Measurements from ENCODE around the gene NSMCE1.
A peak's percentile ranks its signal among the peaks of the same experiment; 100 is the strongest.
"Not testable (repeated sequence)": the region's sequence is repeated elsewhere in the genome, so short reads cannot be mapped to it uniquely, and the experiment has no call there.

The NSMCE1 gene

GRCh38 chr16:27304881-27305745 is 36.5 kb upstream of the NSMCE1 start:
- in situ Hi-C loops (cut with HindIII; ENCODE audit: low pct_ligation_motif_present, low pct_unique_long_range_greater_than_20kb, low sequenced_read_pairs), result no loop called here
- DNase-seq, result no peak

DNA sequence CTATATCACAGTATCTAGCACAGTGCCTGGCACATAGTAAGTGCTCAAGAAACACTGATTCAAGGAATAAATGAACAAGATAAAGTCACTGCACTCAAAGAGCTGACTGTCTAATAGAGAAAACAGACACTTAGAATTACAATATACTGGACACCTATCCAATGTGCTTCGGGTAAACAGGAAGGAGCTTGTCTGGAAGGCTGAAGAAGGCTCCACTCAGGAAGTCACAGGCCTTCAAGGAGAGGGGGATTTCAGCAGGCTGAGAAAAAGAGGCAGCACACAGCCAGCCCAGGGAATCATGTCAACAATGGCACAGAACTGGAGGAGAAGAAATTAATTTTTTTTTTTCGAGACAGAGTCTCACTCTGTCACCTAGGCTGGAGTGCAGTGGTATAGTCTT is 35.5 kb upstream of the NSMCE1 start:
- in situ Hi-C loops (cut with HindIII; ENCODE audit: low pct_ligation_motif_present, low pct_unique_long_range_greater_than_20kb, low sequenced_read_pairs), result no loop called here
- DNase-seq, result no peak

- no peak for DNase-seq
- in situ Hi-C loops (cut with HindIII; ENCODE audit: low pct_ligation_motif_present, low pct_unique_long_range_greater_than_20kb, low sequenced_read_pairs), result no loop called here
Observed at GRCh38 chr16:27303256-27304100, 34.9 kb upstream of the NSMCE1 start.

GRCh38 chr16:27302126-27302525 is 33.6 kb upstream of the NSMCE1 start:
- in situ Hi-C loops (cut with HindIII; ENCODE audit: low pct_ligation_motif_present, low pct_unique_long_range_greater_than_20kb, low sequenced_read_pairs), result no loop called here
- DNase-seq, result no peak

DNA sequence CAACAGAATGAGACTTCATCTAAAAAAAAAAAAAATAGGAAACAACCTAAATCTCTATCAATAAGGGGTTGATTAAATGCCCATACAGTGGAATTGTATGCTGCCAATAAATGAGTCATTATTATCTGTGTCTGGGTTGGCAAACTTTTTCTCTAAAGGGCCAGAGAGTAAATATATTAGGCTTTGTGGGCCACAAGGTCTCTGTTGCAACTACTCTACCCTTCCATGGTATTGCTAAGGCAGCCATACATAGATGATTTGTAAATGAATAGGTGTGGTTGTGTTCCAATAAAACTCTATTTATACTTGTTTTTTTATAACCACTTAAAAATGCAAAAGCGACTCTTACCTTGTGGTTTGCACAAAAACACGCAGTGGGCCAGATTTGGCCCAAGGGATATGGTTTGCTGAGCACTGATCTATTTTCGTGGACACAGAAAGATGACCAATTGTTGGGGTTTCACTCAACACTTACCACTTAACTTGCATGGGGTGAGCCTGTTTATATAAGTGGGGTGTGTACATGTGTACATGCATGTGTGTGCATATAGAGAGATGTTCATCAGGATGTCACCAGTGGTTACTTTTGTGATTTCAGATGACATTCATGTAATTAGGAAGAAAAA is 32.8 kb upstream of the NSMCE1 start:
- DNase-seq, result no peak
- in situ Hi-C loops (cut with HindIII; ENCODE audit: low pct_ligation_motif_present, low pct_unique_long_range_greater_than_20kb, low sequenced_read_pairs), result no loop called here

DNA sequence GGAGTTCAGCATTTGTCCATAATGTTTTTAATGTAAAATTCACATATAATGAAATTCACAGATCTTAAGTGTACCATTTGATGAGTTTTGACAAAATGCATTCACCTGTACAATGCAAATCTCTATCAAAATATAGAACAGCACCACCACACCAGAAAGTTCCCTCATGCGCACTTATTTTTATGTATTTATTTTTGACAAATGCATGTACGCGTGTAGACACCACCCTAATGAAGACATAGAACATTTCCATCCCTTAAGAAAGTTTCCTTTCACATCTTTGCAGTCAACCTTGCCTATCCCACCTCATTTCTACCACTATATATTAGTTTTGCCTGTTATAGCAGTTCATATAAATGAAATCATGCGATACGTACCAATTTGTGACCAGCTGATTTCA is 29.6 kb upstream of the NSMCE1 start:
- no peak for DNase-seq
- in situ Hi-C loops (cut with HindIII; ENCODE audit: low pct_ligation_motif_present, low pct_unique_long_range_greater_than_20kb, low sequenced_read_pairs), result no loop called here

GRCh38 chr16:27293343-27293742 is 24.8 kb upstream of the NSMCE1 start:
- no peak for DNase-seq
- in situ Hi-C loops (cut with HindIII; ENCODE audit: low pct_ligation_motif_present, low pct_unique_long_range_greater_than_20kb, low sequenced_read_pairs), result no loop called here

- in situ Hi-C loops (cut with HindIII; ENCODE audit: low pct_ligation_motif_present, low pct_unique_long_range_greater_than_20kb, low sequenced_read_pairs), result no loop called here
- DNase-seq, result no peak
Observed at GRCh38 chr16:27291722-27292240, 23.2 kb upstream of the NSMCE1 start.

- DNase-seq, result no peak
- in situ Hi-C loops (cut with HindIII; ENCODE audit: low pct_ligation_motif_present, low pct_unique_long_range_greater_than_20kb, low sequenced_read_pairs), result no loop called here
Observed at GRCh38 chr16:27291106-27291505, 22.5 kb upstream of the NSMCE1 start.

GRCh38 chr16:27290562-27290961 is 22.0 kb upstream of the NSMCE1 start:
- no peak for DNase-seq
- in situ Hi-C loops (cut with HindIII; ENCODE audit: low pct_ligation_motif_present, low pct_unique_long_range_greater_than_20kb, low sequenced_read_pairs), result no loop called here

- in situ Hi-C loops (cut with HindIII; ENCODE audit: low pct_ligation_motif_present, low pct_unique_long_range_greater_than_20kb, low sequenced_read_pairs), result no loop called here
- DNase-seq, result no peak
Observed at GRCh38 chr16:27289669-27290068, 21.1 kb upstream of the NSMCE1 start.

DNA sequence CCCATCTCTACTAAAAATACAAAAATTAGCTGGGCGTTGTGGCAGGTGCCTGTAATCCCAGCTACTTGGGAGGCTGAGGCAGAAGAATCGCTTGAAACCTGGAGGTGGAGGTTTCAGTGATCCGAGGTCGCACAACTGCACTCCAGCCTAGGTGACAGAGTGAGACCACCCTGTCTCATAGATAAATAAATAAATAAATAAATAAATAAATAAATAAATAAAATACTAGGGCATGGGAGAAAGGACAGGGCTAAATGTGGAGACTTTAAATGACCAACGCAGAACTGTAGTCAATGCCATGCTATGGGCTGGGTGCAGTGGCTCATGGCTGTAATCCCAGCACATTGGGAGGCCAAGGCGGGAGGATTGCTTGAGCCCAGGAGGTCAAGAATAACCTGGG is 19.7 kb upstream of the NSMCE1 start:
- in situ Hi-C loops (cut with HindIII; ENCODE audit: low pct_ligation_motif_present, low pct_unique_long_range_greater_than_20kb, low sequenced_read_pairs); DNase-seq: not testable (repeated sequence)

DNA sequence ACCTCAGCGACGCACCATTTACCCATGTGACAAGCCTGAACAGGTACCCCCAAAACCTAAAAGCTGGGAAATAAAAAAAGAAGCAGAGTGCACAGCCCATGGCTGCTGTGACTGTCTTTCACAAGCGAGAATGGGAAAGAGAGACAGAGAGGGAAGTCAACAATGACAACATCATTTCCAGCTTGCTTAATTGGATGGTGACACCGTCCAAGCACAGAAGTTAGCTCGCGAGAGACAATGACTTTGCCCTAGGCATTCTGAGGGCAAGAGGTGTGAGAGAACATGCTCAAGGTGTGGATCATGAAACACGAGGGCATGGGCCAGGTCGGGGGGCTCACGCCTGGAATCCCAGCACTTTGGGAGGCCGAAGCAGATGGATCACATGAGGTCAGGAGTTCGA is 19.3 kb upstream of the NSMCE1 start:
- in situ Hi-C loops (cut with HindIII; ENCODE audit: low pct_ligation_motif_present, low pct_unique_long_range_greater_than_20kb, low sequenced_read_pairs), result no loop called here
- DNase-seq, result no peak

GRCh38 chr16:27287051-27287811 is 18.7 kb upstream of the NSMCE1 start:
- DNase-seq, result no peak
- in situ Hi-C loops (cut with HindIII; ENCODE audit: low pct_ligation_motif_present, low pct_unique_long_range_greater_than_20kb, low sequenced_read_pairs), result no loop called here

DNA sequence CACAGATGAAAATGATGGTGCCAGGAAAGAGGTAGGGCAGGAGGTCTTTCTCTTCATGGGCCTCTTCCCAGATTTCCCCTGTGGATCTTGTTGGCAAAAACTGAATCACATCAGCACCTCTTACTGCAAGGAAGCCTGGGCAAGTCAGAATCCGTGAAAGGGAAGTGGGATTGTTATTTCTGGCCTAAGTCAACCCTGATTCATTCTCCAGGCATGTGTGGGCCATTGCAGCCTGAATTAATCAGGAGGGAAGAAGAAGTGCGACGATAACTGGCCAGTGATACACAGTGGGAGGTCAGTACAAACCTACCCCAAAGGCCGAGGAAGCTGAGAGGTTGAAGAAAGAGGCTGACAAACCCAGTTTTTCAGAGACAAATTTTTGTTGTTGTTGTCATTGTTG is 17.9 kb upstream of the NSMCE1 start:
- peak; percentile 92 for DNase-seq
- in situ Hi-C loops (cut with HindIII; ENCODE audit: low pct_ligation_motif_present, low pct_unique_long_range_greater_than_20kb, low sequenced_read_pairs), result no loop called here

DNA sequence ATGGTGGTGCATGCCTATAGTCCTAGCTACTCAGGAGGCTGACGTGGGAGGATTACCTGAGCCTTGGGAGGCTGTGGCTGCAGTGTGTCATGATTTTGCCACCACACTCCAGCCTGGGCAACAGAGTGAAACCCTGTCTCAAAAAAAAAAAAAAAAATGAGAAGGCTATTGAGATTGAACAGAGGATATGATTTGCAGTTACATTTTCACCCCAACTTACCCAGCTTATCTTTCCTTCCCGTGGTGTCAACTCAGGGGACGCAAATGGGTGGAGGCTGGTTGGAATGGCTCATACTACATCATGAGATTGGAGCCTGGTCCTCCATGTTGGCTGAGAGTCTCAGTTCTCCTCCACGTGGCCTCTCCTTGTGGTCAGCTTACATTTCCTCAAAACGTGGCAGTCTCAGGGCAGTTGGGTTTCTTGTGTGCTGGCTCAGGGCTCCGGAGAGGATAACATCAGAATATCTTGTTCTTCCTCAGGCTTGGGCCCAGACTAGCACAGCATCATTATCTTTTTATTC is 17.2 kb upstream of the NSMCE1 start:
- in situ Hi-C loops (cut with HindIII; ENCODE audit: low pct_ligation_motif_present, low pct_unique_long_range_greater_than_20kb, low sequenced_read_pairs), result no loop called here
- no peak for DNase-seq

GRCh38 chr16:27284865-27285675 is 16.5 kb upstream of the NSMCE1 start:
- in situ Hi-C loops (cut with HindIII; ENCODE audit: low pct_ligation_motif_present, low pct_unique_long_range_greater_than_20kb, low sequenced_read_pairs), result no loop called here

More at GRCh38 chr16:27284865-27285675, 16.5 kb upstream of the NSMCE1 start:
- DNase-seq, result no peak

Measured in ACHN (cell line).